ENCODE results near the gene RAPGEF2.

DNA sequence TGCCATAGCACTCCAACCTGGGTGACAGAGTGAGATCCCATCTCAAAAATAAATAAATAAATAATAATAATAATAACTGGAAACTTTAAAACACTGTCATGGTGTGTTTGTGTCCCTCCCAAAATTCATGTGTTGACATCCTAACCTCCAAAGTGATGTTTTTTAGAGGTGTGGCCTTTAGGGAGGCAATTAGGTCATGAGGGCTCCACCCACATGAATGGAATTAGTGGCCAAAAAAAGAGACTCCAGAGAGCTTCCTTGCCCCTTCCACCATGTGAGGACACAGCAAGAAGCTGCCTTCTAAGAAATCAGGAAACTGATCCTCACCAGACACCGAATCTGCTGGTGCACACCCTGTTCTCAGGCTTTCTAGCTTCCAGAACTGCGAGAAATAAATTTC lies 23.8 kb upstream of the RAPGEF2 start:
- TF ChIP-seq, protein P1, sequence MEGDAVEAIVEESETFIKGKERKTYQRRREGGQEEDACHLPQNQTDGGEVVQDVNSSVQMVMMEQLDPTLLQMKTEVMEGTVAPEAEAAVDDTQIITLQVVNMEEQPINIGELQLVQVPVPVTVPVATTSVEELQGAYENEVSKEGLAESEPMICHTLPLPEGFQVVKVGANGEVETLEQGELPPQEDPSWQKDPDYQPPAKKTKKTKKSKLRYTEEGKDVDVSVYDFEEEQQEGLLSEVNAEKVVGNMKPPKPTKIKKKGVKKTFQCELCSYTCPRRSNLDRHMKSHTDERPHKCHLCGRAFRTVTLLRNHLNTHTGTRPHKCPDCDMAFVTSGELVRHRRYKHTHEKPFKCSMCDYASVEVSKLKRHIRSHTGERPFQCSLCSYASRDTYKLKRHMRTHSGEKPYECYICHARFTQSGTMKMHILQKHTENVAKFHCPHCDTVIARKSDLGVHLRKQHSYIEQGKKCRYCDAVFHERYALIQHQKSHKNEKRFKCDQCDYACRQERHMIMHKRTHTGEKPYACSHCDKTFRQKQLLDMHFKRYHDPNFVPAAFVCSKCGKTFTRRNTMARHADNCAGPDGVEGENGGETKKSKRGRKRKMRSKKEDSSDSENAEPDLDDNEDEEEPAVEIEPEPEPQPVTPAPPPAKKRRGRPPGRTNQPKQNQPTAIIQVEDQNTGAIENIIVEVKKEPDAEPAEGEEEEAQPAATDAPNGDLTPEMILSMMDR (IDR thresholded peaks at IDR 0.05; ENCODE audit: poor library complexity), result no peak
- no peak for TF ChIP-seq EZH2 (IDR thresholded peaks at IDR 0.05; ENCODE audit: borderline replicate concordance)

All from hepatocyte (in vitro differentiated cells).